Skin epidermis (tissue), 12 donors: ENCODE measurements around the gene METTL16.
A peak's percentile ranks its signal among the peaks of the same experiment; 100 is the strongest.
"Not testable (repeated sequence)": the region's sequence is repeated elsewhere in the genome, so short reads cannot be mapped to it uniquely, and the experiment has no call there.

ENCODE experiments used
- H3K27ac ChIP-seq, 21 experiments: fragments of 200-600 bp; sonication (generic) in 11 of 21; one replicate each; pipeline ENCODE4 v1.5.0; 2020; ENCODE audit warnings: mild to moderate bottlenecking in 3 of 21, inconsistent platforms in 2 of 21, moderate library complexity in 2 of 21
- H3K4me3 ChIP-seq, 7 experiments: fragments of 200-600 bp; sonication (generic) in 2 of 7; one replicate each; pipeline ENCODE4 v1.5.0; 2020; ENCODE audit warnings: inconsistent platforms in 2 of 7, mild to moderate bottlenecking in 2 of 7, moderate library complexity in 1 of 7

The METTL16 gene

GRCh38 chr17:2511462-2512369 lies at the start of gene METTL16:
Gene METTL16 (minus strand): TSS chr17:2511888. CDS start chr17:2502331, 9,557 bp downstream.
- peak within 1 kb of the TSS; percentile 81 to 96 (median 91) for H3K27ac ChIP-seq
- peak within 1 kb of the TSS; percentile 51 to 74 (median 59) for H3K4me3 ChIP-seq

GRCh38 chr17:2560658-2561057 lies 49.0 kb upstream of the METTL16 start:
- Histone ChIP-seq H3K27ac (no peak overlapping the region), H3K4me3 (no peak overlapping the region)

DNA sequence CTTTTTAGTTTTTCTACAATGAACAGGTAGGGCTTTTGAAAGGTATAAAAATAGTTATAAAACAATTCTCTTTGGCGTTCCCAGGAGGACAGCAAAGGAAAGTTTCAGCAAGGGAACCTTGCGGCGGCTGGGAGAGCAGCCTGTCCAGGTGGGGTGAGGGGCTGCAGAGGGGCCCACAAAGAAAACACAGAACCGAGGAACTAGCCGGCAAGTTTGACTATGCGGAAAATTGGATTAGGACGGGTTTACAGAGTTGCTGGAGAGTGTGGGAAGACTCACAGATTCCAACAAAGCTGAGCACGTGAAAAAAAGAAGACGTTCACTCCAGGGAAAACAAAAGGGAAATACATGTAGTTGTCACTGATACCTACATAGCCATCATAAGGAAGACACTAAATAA lies 40.2 kb upstream of the METTL16 start:
- H3K4me3 ChIP-seq: no peak overlapping the region
- no peak overlapping the region for H3K27ac ChIP-seq

GRCh38 chr17:2551493-2551892 lies 39.8 kb upstream of the METTL16 start:
- no peak overlapping the region for H3K4me3 ChIP-seq
- no peak overlapping the region for H3K27ac ChIP-seq

DNA sequence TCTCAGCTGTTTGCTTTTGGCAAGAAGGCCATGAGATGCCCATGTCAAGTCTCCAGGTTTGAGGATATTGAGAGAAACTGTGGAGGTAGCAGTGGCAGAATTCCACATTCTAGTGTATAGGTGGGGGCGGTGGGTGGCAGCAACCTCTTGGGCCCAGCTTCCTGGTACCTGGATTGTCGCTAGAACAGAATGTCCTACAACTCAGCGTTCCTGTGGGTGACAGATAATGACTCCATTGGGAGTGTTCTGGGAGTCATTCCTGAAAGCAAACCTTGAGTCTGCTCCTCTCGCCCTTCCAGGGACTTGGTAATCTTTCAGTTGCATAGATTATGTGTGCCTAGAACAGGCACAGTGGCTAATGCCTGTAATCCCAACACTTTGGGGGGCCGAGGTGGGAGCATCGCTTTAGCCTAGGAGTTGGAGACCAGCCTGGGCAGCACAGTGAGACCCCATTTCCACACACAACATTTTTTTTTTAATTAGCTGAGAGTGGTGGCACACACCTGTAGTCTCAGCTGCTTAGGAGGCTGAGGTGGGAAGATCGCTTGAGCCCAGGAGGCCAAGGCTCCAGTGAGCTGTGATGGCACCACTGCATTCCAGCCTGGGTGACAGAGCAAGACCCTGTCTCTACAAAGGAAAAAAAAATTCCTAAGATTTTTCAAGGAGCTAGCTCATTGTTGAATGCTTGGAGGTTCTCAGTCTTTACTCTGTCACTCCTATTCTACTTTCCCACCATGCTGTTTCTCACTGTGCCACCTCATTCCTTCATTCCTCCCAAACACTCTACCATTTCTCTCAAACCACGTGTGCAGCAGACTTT lies 37.9 kb upstream of the METTL16 start:
- Histone ChIP-seq H3K4me3 (no peak overlapping the region), H3K27ac (no peak overlapping the region)

- peak overlapping the region in 1 of 21 experiments; percentile 11 for H3K27ac ChIP-seq
- H3K4me3 ChIP-seq: not testable (repeated sequence)
These were observed 36.3 kb upstream of the METTL16 start for GRCh38 chr17:2548026-2548425.

DNA sequence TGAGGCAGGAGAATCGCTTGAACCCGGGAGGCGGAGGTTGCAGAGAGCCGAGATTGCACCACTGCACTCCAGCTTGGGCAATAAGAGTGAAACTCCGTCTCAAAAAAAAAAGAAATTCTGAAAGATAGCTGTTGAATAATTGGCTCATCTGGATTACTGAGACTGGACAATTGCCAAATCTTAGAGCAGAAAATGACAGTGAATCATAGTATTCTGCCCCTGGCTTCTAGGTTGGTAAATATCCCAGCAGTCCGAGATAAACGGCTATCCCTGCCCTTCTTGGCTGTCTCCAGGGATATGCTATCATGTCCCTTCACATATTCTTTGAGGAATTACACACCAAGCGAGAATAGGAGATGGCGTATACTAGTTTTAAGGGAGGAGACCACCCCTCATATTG lies 35.5 kb upstream of the METTL16 start:
- no peak overlapping the region for H3K4me3 ChIP-seq
- H3K27ac ChIP-seq: peak overlapping the region in 1 of 21 experiments; percentile 11

- no peak overlapping the region for H3K4me3 ChIP-seq
- H3K27ac ChIP-seq: no peak overlapping the region
These were observed 33.7 kb upstream of the METTL16 start for GRCh38 chr17:2545393-2545792.

DNA sequence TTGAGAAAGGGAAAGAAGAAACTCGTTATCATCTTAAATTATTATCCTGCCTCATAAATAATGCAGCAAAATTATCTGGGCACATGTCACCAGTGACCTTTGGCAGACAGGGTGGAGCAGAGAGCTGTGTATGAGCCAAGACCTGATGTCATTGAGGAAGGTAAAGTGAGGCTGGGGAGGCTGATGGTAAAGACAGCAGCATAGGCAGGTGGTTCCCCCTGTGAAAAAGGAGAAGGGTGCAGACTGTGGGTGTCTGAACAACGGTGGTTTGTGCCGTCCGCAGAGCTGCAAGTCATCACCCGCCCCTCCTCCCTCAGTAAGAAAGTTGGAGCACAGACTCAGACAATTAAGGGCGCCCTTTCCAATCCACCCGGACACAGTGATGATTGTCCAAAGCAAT lies 30.8 kb upstream of the METTL16 start:
- H3K27ac ChIP-seq: no peak overlapping the region
- no peak overlapping the region for H3K4me3 ChIP-seq

GRCh38 chr17:2542056-2542455 lies 30.4 kb upstream of the METTL16 start:
- no peak overlapping the region for H3K4me3 ChIP-seq
- H3K27ac ChIP-seq: no peak overlapping the region

GRCh38 chr17:2537579-2537978 lies 25.9 kb upstream of the METTL16 start:
- H3K4me3 ChIP-seq: not testable (repeated sequence)
- peak overlapping the region in 1 of 21 experiments; percentile 61 for H3K27ac ChIP-seq

- Histone ChIP-seq H3K4me3 (no peak overlapping the region), H3K27ac (no peak overlapping the region)
These were observed 20.5 kb upstream of the METTL16 start for GRCh38 chr17:2532146-2532720.

DNA sequence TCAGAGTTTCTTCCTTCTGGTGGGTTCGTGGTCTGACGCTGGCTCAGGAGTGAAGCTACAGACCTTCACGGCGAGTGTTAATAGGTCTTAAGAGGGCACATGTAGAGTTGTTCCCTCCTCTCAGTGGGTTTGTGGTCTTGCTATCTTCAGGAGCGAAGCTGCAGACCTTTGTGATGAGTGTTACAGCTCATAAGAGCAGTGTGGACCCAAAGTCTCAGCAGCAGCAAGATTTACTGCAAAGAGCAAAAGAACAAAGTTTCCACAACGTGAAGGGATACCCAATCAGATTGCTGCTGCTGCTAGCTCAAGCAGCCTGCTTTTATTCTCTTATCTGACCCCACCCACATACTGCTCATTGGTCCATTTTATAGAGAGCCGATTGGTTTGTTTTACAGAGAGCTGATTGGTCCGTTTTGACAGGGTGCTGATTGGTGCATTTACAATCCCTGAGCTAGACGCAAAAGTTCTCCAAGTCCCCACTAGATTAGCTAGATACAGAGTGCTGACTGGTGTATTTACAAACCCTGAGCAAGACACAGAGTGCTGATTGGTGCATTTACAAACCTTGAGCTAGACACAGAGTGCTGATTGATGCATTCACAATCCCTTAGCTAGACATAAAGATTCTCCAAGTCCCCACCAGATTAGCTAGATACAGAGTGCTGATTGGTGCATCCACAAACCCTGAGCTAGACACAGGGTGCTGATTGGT lies 19.7 kb upstream of the METTL16 start:
- H3K4me3 ChIP-seq, H3K27ac ChIP-seq: not testable (repeated sequence)

- H3K27ac ChIP-seq, H3K4me3 ChIP-seq: not testable (repeated sequence)
These were observed 10.2 kb upstream of the METTL16 start for GRCh38 chr17:2521775-2522410.

DNA sequence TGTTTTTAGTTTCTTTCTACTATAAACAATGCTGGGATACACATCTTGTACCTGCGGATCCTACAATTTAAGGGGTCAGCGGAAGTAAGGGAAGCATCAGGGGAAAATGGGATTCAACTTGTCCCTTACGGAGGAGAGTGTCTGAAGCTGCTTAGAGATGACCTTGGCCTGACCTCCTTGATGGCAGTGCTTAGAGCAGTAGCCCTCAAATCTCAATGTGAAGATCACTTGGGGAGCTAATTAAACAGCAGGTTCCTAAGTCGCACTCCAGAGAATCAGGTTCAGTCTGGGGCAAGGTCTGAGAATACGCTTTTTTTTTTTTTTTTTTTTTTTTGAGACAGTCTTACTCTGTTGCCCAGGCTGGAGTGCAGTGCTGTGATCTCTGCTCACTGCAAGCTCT lies 9.6 kb upstream of the METTL16 start:
- no peak overlapping the region for H3K27ac ChIP-seq
- no peak overlapping the region for H3K4me3 ChIP-seq

DNA sequence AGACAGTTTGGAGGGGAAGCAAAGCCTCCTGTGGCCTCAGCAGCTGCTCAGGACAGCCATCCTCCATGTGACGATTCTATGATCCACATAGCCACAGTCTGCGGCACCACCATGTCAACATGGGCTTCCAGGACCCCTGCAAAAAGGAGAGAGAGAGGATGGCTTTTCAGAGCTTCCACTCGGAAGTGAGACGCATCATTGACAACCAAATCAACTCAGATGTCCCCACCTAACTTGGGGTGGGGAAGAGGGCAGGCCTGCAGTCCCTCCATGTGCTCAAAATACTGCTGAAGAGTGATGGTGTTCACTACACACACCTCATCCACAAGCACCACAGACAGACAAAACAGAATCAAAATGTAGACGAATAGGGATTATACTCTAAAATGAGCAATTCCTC lies 5.9 kb upstream of the METTL16 start:
- no peak overlapping the region for H3K27ac ChIP-seq
- H3K4me3 ChIP-seq: no peak overlapping the region

GRCh38 chr17:2511138-2511461 lies 588 bp downstream of the METTL16 start:
- H3K4me3 ChIP-seq: peak overlapping the region; percentile 51 to 74 (median 59)
- peak overlapping the region; percentile 81 to 96 (median 91) for H3K27ac ChIP-seq

DNA sequence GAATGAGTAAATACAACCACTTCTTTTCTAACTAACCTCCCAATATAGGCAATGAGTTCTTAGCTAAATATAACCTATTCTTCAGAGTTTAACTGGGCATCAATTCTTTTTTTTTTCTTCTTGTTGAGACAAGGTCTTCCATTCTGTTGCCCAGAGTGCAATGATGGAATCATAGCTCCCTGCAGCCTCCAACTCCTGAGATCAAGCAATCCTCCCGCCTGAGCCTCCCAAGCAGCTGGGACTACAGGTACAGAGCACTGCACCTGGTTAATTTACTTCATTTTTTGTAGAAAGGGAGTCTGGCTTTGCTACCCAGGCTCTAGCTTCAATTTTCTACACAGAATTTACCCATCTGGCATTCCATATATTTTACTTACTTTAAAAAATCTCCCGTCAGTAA lies 1.1 kb downstream of the METTL16 start:
- peak overlapping the region in 19 of 21 experiments; percentile 82 to 96 (median 92) for H3K27ac ChIP-seq
- H3K4me3 ChIP-seq: peak overlapping the region; percentile 51 to 74 (median 59)

GRCh38 chr17:2508035-2508434 lies 3.7 kb downstream of the METTL16 start:
- Histone ChIP-seq H3K27ac (no peak overlapping the region), H3K4me3 (no peak overlapping the region)
